Keratinocyte (primary cell): ENCODE results near the gene UXS1. TPM values are rescaled to one million over a fixed set of nuclear protein-coding genes. Genes with fewer than 3 reads are reported as not detected.

Experiments
- DNase-seq: peaks from one replicate; pipeline ENCODE4 v3.0.0-alpha.2; 2011; ENCODE audit warnings: low read depth, missing footprints, low spot score
- FAIRE-seq: peaks from 2 replicates; lab custom pipeline; 2011; peaks lifted over from hg19 to GRCh38; lab: Jason Lieb, UNC
- H2AFZ ChIP-seq: 2 replicates; pipeline ENCODE4 v1.6.0; 2012; ENCODE audit warnings: low read length, control low read depth, inconsistent platforms; ENCODE audit not compliant: control insufficient read depth
- H3K27ac ChIP-seq: 2 replicates; pipeline ENCODE4 v1.5.1; 2011; ENCODE audit warnings: low read length; ENCODE audit not compliant: control insufficient read depth, insufficient read depth
- H3K27me3 ChIP-seq: 3 replicates; pipeline ENCODE4 v1.6.0; 2011; ENCODE audit warnings: low read length; ENCODE audit not compliant: control insufficient read depth, insufficient read depth; ENCODE audit errors: extremely low read depth
- H3K36me3 ChIP-seq, 2 experiments: 2 replicates in 1 of 2; 3 replicates in 1 of 2; pipeline ENCODE4 v1.5.1; 2011; ENCODE audit warnings: low read length in 2 of 2, mild to moderate bottlenecking in 1 of 2; ENCODE audit not compliant: control insufficient read depth in 2 of 2, insufficient read depth in 2 of 2; ENCODE audit errors: extremely low read depth in 1 of 2
- H3K4me1 ChIP-seq: 3 replicates; pipeline ENCODE4 v1.5.1; 2011; ENCODE audit warnings: low read length; ENCODE audit not compliant: control insufficient read depth, insufficient read depth; ENCODE audit errors: extremely low read depth
- H3K4me2 ChIP-seq: 3 replicates; pipeline ENCODE4 v1.6.0; 2011; ENCODE audit warnings: low read depth, low read length; ENCODE audit not compliant: control insufficient read depth, insufficient read depth; ENCODE audit errors: extremely low read depth
- H3K4me3 ChIP-seq, 3 experiments: fragments of 200-600 bp in 1 of 3; sonication (generic) in 1 of 3; 2 replicates in 2 of 3; 3 replicates in 1 of 3; pipeline ENCODE4 v1.5.1; 2011 to 2016; ENCODE audit warnings: low read length in 3 of 3, mild to moderate bottlenecking in 3 of 3, control low read depth in 2 of 3, inconsistent platforms in 1 of 3, low read depth in 1 of 3, mixed read lengths in 1 of 3, mixed run types in 1 of 3, moderate library complexity in 1 of 3; ENCODE audit not compliant: control insufficient read depth in 2 of 3, insufficient read depth in 2 of 3; ENCODE audit errors: extremely low read depth in 1 of 3
- H3K79me2 ChIP-seq: 2 replicates; pipeline ENCODE4 v1.6.0; 2012; ENCODE audit warnings: low read length; ENCODE audit not compliant: control insufficient read depth, insufficient read depth
- H3K9ac ChIP-seq: 3 replicates; pipeline ENCODE4 v1.6.0; 2011; ENCODE audit warnings: low read length; ENCODE audit not compliant: control insufficient read depth, insufficient read depth; ENCODE audit errors: extremely low read depth
- H3K9me1 ChIP-seq: 3 replicates; pipeline ENCODE4 v1.6.0; 2011; ENCODE audit warnings: low read length; ENCODE audit not compliant: control insufficient read depth, insufficient read depth; ENCODE audit errors: extremely low read depth
- H3K9me3 ChIP-seq: 2 replicates; pipeline ENCODE4 v1.5.1; 2012; ENCODE audit warnings: low read depth, low read length; ENCODE audit not compliant: control insufficient read depth
- H4K20me1 ChIP-seq: 3 replicates; pipeline ENCODE4 v1.6.0; 2011; ENCODE audit warnings: low read length; ENCODE audit not compliant: control insufficient read depth, insufficient read depth; ENCODE audit errors: extremely low read depth
- CTCF ChIP-seq, 3 experiments: IDR thresholded peaks in 1 of 3; conservative IDR thresholded peaks in 1 of 3; optimal IDR thresholded peaks in 1 of 3; 2 replicates in 2 of 3; 3 replicates in 1 of 3; pipeline versions ENCODE3 to v1.5.1; 2011; ENCODE audit warnings: low read length in 3 of 3, mild to moderate bottlenecking in 3 of 3, moderate library complexity in 2 of 3, control low read depth in 1 of 3, inconsistent platforms in 1 of 3; ENCODE audit not compliant: insufficient read depth in 2 of 3; ENCODE audit errors: extremely low read depth in 1 of 3
- EZH2 ChIP-seq: IDR thresholded peaks from one replicate; pipeline ENCODE4 v1.6.1; 2012; ENCODE audit warnings: inconsistent platforms, mild to moderate bottlenecking, low read length, moderate library complexity
- dilution Hi-C: fragments of 300-500 bp; cut with MboI; formaldehyde crosslinking; loops from one replicate; pipeline ENCODE4 v1.7.0; 2020; ENCODE audit warnings: low sequenced_read_pairs; ENCODE audit not compliant: extremely low pct_ligation_motif_present
- polyA plus RNA-seq, 5 experiments: library from polyadenylated mRNA; depleted of rRNA in 3 of 5; stranded (reverse) in 3 of 5; stranded (forward) in 1 of 5; unstranded in 1 of 5; fragments of >200 nt; gene quantifications; 1 replicate in 1 of 5; 2 replicates in 3 of 5; 3 replicates in 1 of 5; pipeline versions ENCODE4 v1.2.1 to v1.2.3, GENCODE V29; 2011 to 2012; ENCODE audit warnings: missing spikeins in 2 of 5, low read depth in 1 of 5, low replicate concordance in 1 of 5

The UXS1 gene
- polyA plus RNA-seq, 1 donor (not counting 4 experiments of a cell fraction or from before 2014, with no cell fraction given): 43.5 TPM

GRCh38 chr2:106195981-106196380 lies 1.9 kb upstream of the UXS1 start:
- Histone ChIP-seq H3K9me3 (no peaks in the 10 kb centered on the region), H3K4me2 (no peak overlapping the region), H3K36me3 (no peaks in the 10 kb centered on the region), H3K79me2 (peaks cover 14% of the 10 kb centered on the region), H3K9me1 (no peaks in the 10 kb centered on the region), H3K4me3 (no peak overlapping the region), H3K27ac (no peak overlapping the region), H3K9ac (no peak overlapping the region), H3K4me1 (peaks cover 7% of the 10 kb centered on the region), H3K27me3 (no peaks in the 10 kb centered on the region), H2AFZ (no peak overlapping the region), H4K20me1 (no peaks in the 10 kb centered on the region)
- no peak for TF ChIP-seq EZH2
- TF ChIP-seq CTCF (optimal IDR thresholded peaks at IDR 0.05 in 1 of 3, IDR thresholded peaks at IDR 0.05 in 1 of 3, conservative IDR thresholded peaks at IDR 0.05 in 1 of 3; ENCODE audit: extremely low read depth in 1 of 3, insufficient read depth in 2 of 3, low read length in 3 of 3): no peak
- dilution Hi-C loops: no loop called here
- DNase-seq (no peak), FAIRE-seq (no peak)

- dilution Hi-C loops: no loop called here
- no peak for DNase-seq
- H3K4me3 ChIP-seq: no peak overlapping the region
These were observed 1.4 kb upstream of the UXS1 start for GRCh38 chr2:106195456-106195855.

More at GRCh38 chr2:106195456-106195855, 1.4 kb upstream of the UXS1 start:
- peaks cover 18% of the 10 kb centered on the region for H3K79me2 ChIP-seq
- no peaks in the 10 kb centered on the region for H3K9me3 ChIP-seq
- no peak overlapping the region for H3K27ac ChIP-seq
- no peak overlapping the region for H3K9ac ChIP-seq
- H3K4me1 ChIP-seq: peaks cover 7% of the 10 kb centered on the region
- no peaks in the 10 kb centered on the region for H3K36me3 ChIP-seq
- H3K9me1 ChIP-seq: no peaks in the 10 kb centered on the region
- H3K27me3 ChIP-seq: no peaks in the 10 kb centered on the region
- H4K20me1 ChIP-seq: no peaks in the 10 kb centered on the region
- H2AFZ ChIP-seq: no peak overlapping the region
- no peak overlapping the region for H3K4me2 ChIP-seq
- no peak for TF ChIP-seq EZH2
- no peak for TF ChIP-seq CTCF (optimal IDR thresholded peaks at IDR 0.05 in 1 of 3, IDR thresholded peaks at IDR 0.05 in 1 of 3, conservative IDR thresholded peaks at IDR 0.05 in 1 of 3; ENCODE audit: extremely low read depth in 1 of 3, insufficient read depth in 2 of 3, low read length in 3 of 3)
- FAIRE-seq: no peak
